H1 (cell line): ENCODE measurements around the gene GALNT9. TPM values are rescaled to one million over a fixed set of nuclear protein-coding genes. Genes with fewer than 3 reads are reported as not detected.

Experiments used
- CTCF ChIA-PET: fragments of 300-600 bp; sonication (Branson Sonifier 250); formaldehyde crosslinking; loops from one replicate; lab custom pipeline; 2021; ENCODE audit not compliant: partially characterized antibody; lab: Charles Lee
- POLR2A ChIA-PET: fragments of 300-600 bp; sonication (Branson Sonifier 250); formaldehyde crosslinking; loops from one replicate; lab custom pipeline; 2021; ENCODE audit warnings: inconsistent platforms; ENCODE audit not compliant: partially characterized antibody; lab: Charles Lee
- DNase-seq, 2 experiments: peaks; one replicate each; pipeline versions ENCODE4 v3.0.0 to v3.0.0-alpha.2; 2010 to 2022; ENCODE audit warnings: low spot score in 2 of 2, low read depth in 1 of 2, mixed read lengths in 1 of 2
- FAIRE-seq: peaks from 2 replicates; lab custom pipeline; 2011; peaks lifted over from hg19 to GRCh38; lab: Jason Lieb, UNC
- H2AFZ ChIP-seq: 2 replicates; pipeline ENCODE4 v1.8.1; 2012; ENCODE audit warnings: low read length, inconsistent platforms
- H2AK5ac ChIP-seq: 2 replicates; pipeline ENCODE4 v1.6.1; 2013; ENCODE audit warnings: low read depth, low read length
- H2BK120ac ChIP-seq: replicated peaks from 2 replicates; pipeline ENCODE3; 2013; ENCODE audit warnings: low read depth, low read length, inconsistent platforms
- H2BK12ac ChIP-seq: 2 replicates; pipeline ENCODE4 v1.6.1; 2013; ENCODE audit warnings: low read depth, low read length
- H2BK15ac ChIP-seq: 2 replicates; pipeline ENCODE4 v1.6.1; 2013; ENCODE audit warnings: low read length
- H2BK20ac ChIP-seq: 2 replicates; pipeline ENCODE4 v1.6.1; 2013; ENCODE audit warnings: low read length
- H2BK5ac ChIP-seq: 2 replicates; pipeline ENCODE4 v1.6.1; 2013; ENCODE audit warnings: low read depth, low read length
- H3K14ac ChIP-seq: 2 replicates; pipeline ENCODE4 v1.6.1; 2013; ENCODE audit warnings: inconsistent platforms; ENCODE audit not compliant: insufficient read length
- H3K18ac ChIP-seq: 2 replicates; pipeline ENCODE4 v1.6.1; 2013; ENCODE audit warnings: low read length; ENCODE audit errors: extremely low read depth
- H3K23ac ChIP-seq: 2 replicates; pipeline ENCODE4 v1.6.1; 2013; ENCODE audit warnings: inconsistent platforms; ENCODE audit not compliant: insufficient read length
- H3K23me2 ChIP-seq: 2 replicates; pipeline ENCODE4 v1.6.1; 2013; ENCODE audit warnings: low read depth, low read length
- H3K27ac ChIP-seq: 2 replicates; pipeline ENCODE4 v1.6.1; 2011; ENCODE audit warnings: low read depth, low read length, inconsistent platforms
- H3K27me3 ChIP-seq, 4 experiments: replicated peaks in 1 of 4; 1 replicate in 1 of 4; 2 replicates in 3 of 4; pipeline versions ENCODE4 v1.6.1 to v1.8.1; 2011 to 2013; ENCODE audit warnings: low read length in 3 of 4, mild to moderate bottlenecking in 3 of 4, inconsistent platforms in 2 of 4, mixed read lengths in 2 of 4, moderate library complexity in 1 of 4; ENCODE audit not compliant: control insufficient read depth in 3 of 4, insufficient read depth in 3 of 4; ENCODE audit errors: extremely low read depth in 1 of 4
- H3K36me3 ChIP-seq, 4 experiments: 2 replicates each; pipeline versions ENCODE4 v1.6.1 to v1.8.1; 2011 to 2013; ENCODE audit warnings: mild to moderate bottlenecking in 4 of 4, low read length in 3 of 4, moderate library complexity in 2 of 4, control low read depth in 1 of 4, inconsistent platforms in 1 of 4; ENCODE audit not compliant: insufficient read depth in 4 of 4, control insufficient read depth in 2 of 4
- H3K4ac ChIP-seq: replicated peaks from 2 replicates; pipeline ENCODE3; 2013; ENCODE audit warnings: low read length, low read depth, mixed read lengths, inconsistent platforms; ENCODE audit not compliant: insufficient read length
- H3K4me1 ChIP-seq, 4 experiments: replicated peaks in 1 of 4; 1 replicate in 1 of 4; 2 replicates in 3 of 4; pipeline versions ENCODE4 v1.6.1 to v1.8.1; 2011 to 2013; ENCODE audit warnings: low read length in 3 of 4, inconsistent platforms in 2 of 4, mixed read lengths in 1 of 4; ENCODE audit not compliant: insufficient read depth in 4 of 4, control insufficient read depth in 3 of 4
- H3K4me2 ChIP-seq, 2 experiments: 2 replicates each; pipeline versions ENCODE4 v1.6.1 to v1.8.1; 2011 to 2013; ENCODE audit warnings: low read depth in 2 of 2, low read length in 2 of 2, control low read depth in 1 of 2, inconsistent platforms in 1 of 2, mild to moderate bottlenecking in 1 of 2; ENCODE audit not compliant: insufficient read depth in 1 of 2
- H3K4me3 ChIP-seq, 4 experiments: fragments of 200-600, 300-600 bp in 1 of 4; sonication (generic), shearing (Covaris generic), sonication (Bioruptor Twin) in 1 of 4; 2 replicates each; pipeline versions ENCODE4 v1.5.1 to v1.8.1; 2011 to 2016; ENCODE audit warnings: low read length in 4 of 4, low read depth in 3 of 4, control low read depth in 2 of 4, inconsistent platforms in 2 of 4, mild to moderate bottlenecking in 2 of 4, mixed read lengths in 1 of 4, moderate library complexity in 1 of 4; ENCODE audit not compliant: insufficient read depth in 2 of 4; ENCODE audit errors: extremely low read depth in 1 of 4
- H3K56ac ChIP-seq: replicated peaks from 2 replicates; pipeline ENCODE3; 2013; ENCODE audit warnings: low read depth, mild to moderate bottlenecking, mixed read lengths, low read length, inconsistent platforms; ENCODE audit not compliant: insufficient read length
- H3K79me1 ChIP-seq: 2 replicates; pipeline ENCODE4 v1.6.1; 2013; ENCODE audit warnings: low read depth, low read length, control low read depth
- H3K79me2 ChIP-seq, 2 experiments: 2 replicates each; pipeline versions ENCODE4 v1.6.1 to v1.8.1; 2012 to 2013; ENCODE audit warnings: low read length in 2 of 2, mild to moderate bottlenecking in 2 of 2, inconsistent platforms in 1 of 2; ENCODE audit not compliant: insufficient read depth in 2 of 2, control insufficient read depth in 1 of 2
- H3K9ac ChIP-seq, 4 experiments: replicated peaks in 1 of 4; 1 replicate in 1 of 4; 2 replicates in 3 of 4; pipeline versions ENCODE4 v1.6.1 to v1.8.1; 2011 to 2013; ENCODE audit warnings: low read depth in 3 of 4, low read length in 3 of 4, control low read depth in 2 of 4, mild to moderate bottlenecking in 2 of 4, moderate library complexity in 2 of 4, inconsistent platforms in 1 of 4; ENCODE audit errors: extremely low read depth in 1 of 4
- H3K9me3 ChIP-seq, 2 experiments: 2 replicates each; pipeline versions ENCODE4 v1.6.1 to v1.8.1; 2012 to 2013; ENCODE audit warnings: mild to moderate bottlenecking in 2 of 2, moderate library complexity in 2 of 2, control low read depth in 1 of 2, inconsistent platforms in 1 of 2, low read depth in 1 of 2, low read length in 1 of 2, mixed read lengths in 1 of 2; ENCODE audit not compliant: insufficient read depth in 2 of 2
- H4K20me1 ChIP-seq, 2 experiments: replicated peaks in 1 of 2; 2 replicates each; pipeline versions ENCODE3 to v1.8.1; 2011 to 2013; ENCODE audit warnings: inconsistent platforms in 2 of 2, low read length in 2 of 2, mild to moderate bottlenecking in 1 of 2; ENCODE audit not compliant: insufficient read depth in 2 of 2, control insufficient read depth in 1 of 2
- H4K5ac ChIP-seq: 2 replicates; pipeline ENCODE4 v1.6.1; 2013; ENCODE audit warnings: low read length, low read depth, mixed read lengths, inconsistent platforms; ENCODE audit not compliant: insufficient read length
- H4K8ac ChIP-seq: 2 replicates; pipeline ENCODE4 v1.8.0; 2013; ENCODE audit warnings: mild to moderate bottlenecking, moderate library complexity, low read length, inconsistent platforms; ENCODE audit not compliant: insufficient read depth; ENCODE audit errors: extremely low read depth
- H4K91ac ChIP-seq: replicated peaks from 2 replicates; pipeline ENCODE3; 2013; ENCODE audit warnings: low read length, mixed read lengths, inconsistent platforms; ENCODE audit not compliant: insufficient read length
- BACH1 ChIP-seq: IDR thresholded peaks from 2 replicates; pipeline ENCODE4 v1.6.1; 2012; ENCODE audit warnings: low read length, improper control_type of control experiment
- BCL11A ChIP-seq, 2 experiments: IDR thresholded peaks; one replicate each; pipeline ENCODE4 v1.6.1; 2011; ENCODE audit warnings: low read depth in 2 of 2, low read length in 2 of 2, mild to moderate bottlenecking in 2 of 2
- BRCA1 ChIP-seq: IDR thresholded peaks from 2 replicates; pipeline ENCODE4 v1.6.1; 2012; ENCODE audit warnings: low read depth, low read length, improper control_type of control experiment
- EZH2 ChIP-seq: fragments of 200-600 bp; sonication (generic); IDR thresholded peaks from 2 replicates; pipeline ENCODE4 v1.7.1; 2012; ENCODE audit warnings: low read depth, mild to moderate bottlenecking, moderate library complexity, low read length, inconsistent platforms; ENCODE audit not compliant: severe bottlenecking
- POLR2A ChIP-seq, 2 experiments: IDR thresholded peaks; 1 replicate in 1 of 2; 2 replicates in 1 of 2; pipeline ENCODE4 v1.6.1; 2011; ENCODE audit warnings: low read depth in 2 of 2, low read length in 2 of 2, mild to moderate bottlenecking in 2 of 2; ENCODE audit errors: control extremely low read depth in 1 of 2
- SIN3A ChIP-seq, 2 experiments: IDR thresholded peaks in 1 of 2; conservative IDR thresholded peaks in 1 of 2; 2 replicates each; pipeline ENCODE4 v1.6.1; 2011 to 2012; ENCODE audit warnings: low read length in 2 of 2, improper control_type of control experiment in 1 of 2, low read depth in 1 of 2, mild to moderate bottlenecking in 1 of 2
- SP2 ChIP-seq: IDR thresholded peaks from 2 replicates; pipeline ENCODE4 v1.6.1; 2012; ENCODE audit warnings: mild to moderate bottlenecking, low read length, inconsistent platforms
- SRF ChIP-seq: IDR thresholded peaks from 2 replicates; pipeline ENCODE4 v1.6.1; 2011; ENCODE audit warnings: mild to moderate bottlenecking, low read depth, low read length, moderate library complexity
- TAF1 ChIP-seq: IDR thresholded peaks from 2 replicates; pipeline ENCODE4 v1.6.1; 2011; ENCODE audit warnings: mild to moderate bottlenecking, low read depth, low read length
- TAF7 ChIP-seq: optimal IDR thresholded peaks from 2 replicates; pipeline ENCODE3; 2011; ENCODE audit warnings: low read depth, mild to moderate bottlenecking, inconsistent platforms, low read length, moderate library complexity, borderline replicate concordance
- ZNF274 ChIP-seq: IDR thresholded peaks from 2 replicates; pipeline ENCODE4 v1.7.0; 2012; ENCODE audit warnings: low read length, borderline replicate concordance; ENCODE audit errors: extremely low read depth
- WGBS, 2 experiments: shearing (Covaris generic) in 1 of 2; methylation state at CpG; one replicate each; pipeline versions ENCODE4 v1.1.6 to v1.1.7; 2013 to 2015; ENCODE audit warnings: low lambda C conversion rate in 2 of 2, mixed read lengths in 2 of 2, inconsistent platforms in 1 of 2, low coverage in 1 of 2, missing lambda C conversion rate in 1 of 2; ENCODE audit not compliant: insufficient replicate concordance in 2 of 2, insufficient coverage in 1 of 2, insufficient read length in 1 of 2; ENCODE audit errors: extremely low coverage in 1 of 2, missing lambda C conversion rate in 1 of 2; 5-methylcytosine and 5-hydroxymethylcytosine counted together
- polyA plus RNA-seq, 7 experiments: library from polyadenylated mRNA; depleted of rRNA in 3 of 7; stranded (reverse) in 5 of 7; unstranded in 2 of 7; fragments of >200 nt in 5 of 7; fragments of 200-250 nt in 2 of 7; gene quantifications; 1 replicate in 5 of 7; 2 replicates in 1 of 7; 4 replicates in 1 of 7; pipeline versions ENCODE4 v1.2.1 to v1.2.3, GENCODE V29; 2011 to 2013; ENCODE audit warnings: missing spikeins in 2 of 7, mixed read lengths in 2 of 7
- total RNA-seq: library from RNA; stranded (reverse); fragmentation: NEBNext Ultra II Directional; extraction: Animal tissue kit (Norgen Biotek cat#: 25700); gene quantifications from 2 replicates; pipeline ENCODE4 v1.2.1, GENCODE V29; 2021
- TF ChIP-seq, protein P1 (sequence below), 3 experiments: IDR thresholded peaks; 1 replicate in 2 of 3; 2 replicates in 1 of 3; pipeline versions ENCODE4 v1.5.1 to v1.6.1; 2011; ENCODE audit warnings: low read length in 3 of 3, mild to moderate bottlenecking in 3 of 3, inconsistent platforms in 2 of 3, low read depth in 1 of 3, moderate library complexity in 1 of 3; ENCODE audit not compliant: insufficient read depth in 1 of 3; ENCODE audit errors: control extremely low read depth in 1 of 3

The GALNT9 gene
- total and polyA plus RNA-seq, 2 of the 8 experiments (the other 6 are each of a cell fraction or from before 2014, with no cell fraction given): 2.0 to 3.6 TPM

DNA sequence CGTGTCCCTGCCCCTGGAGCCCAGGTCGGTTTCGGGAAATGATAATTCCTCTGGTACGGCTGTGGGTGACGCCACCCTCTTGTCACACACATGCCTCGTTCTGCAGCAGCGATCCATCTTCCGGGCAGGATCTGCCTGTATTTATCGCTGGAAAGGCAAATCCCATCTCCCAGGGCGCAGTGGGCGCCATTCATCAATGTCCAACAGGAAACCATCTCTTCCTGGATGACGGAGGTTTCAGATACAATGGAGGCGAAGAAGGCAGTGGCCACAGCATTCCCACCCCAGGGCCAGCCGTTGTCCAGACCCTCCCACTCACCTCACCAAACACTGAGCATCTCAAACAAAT is 110.9 kb downstream of the GALNT9 start:
- H3K27me3 ChIP-seq: peaks cover 7 to 20% (median 15%) of the 10 kb centered on the region in 4 experiments
- TF ChIP-seq TAF7 (no peak), BCL11A (IDR thresholded peaks at IDR 0.05; ENCODE audit: low read depth in 2 of 2, low read length in 2 of 2) (no peak), BACH1 (no peak), BRCA1 (no peak), TAF1 (no peak), EZH2 (no peak), SRF (no peak), SIN3A (conservative IDR thresholded peaks at IDR 0.05 in 1 of 2, IDR thresholded peaks at IDR 0.05 in 1 of 2; ENCODE audit: low read depth in 1 of 2, low read length in 2 of 2) (no peak), SP2 (no peak), ZNF274 (no peak), POLR2A (IDR thresholded peaks at IDR 0.05; ENCODE audit: control extremely low read depth in 1 of 2, low read depth in 2 of 2, low read length in 2 of 2) (no peak)
- TF ChIP-seq, protein P1, sequence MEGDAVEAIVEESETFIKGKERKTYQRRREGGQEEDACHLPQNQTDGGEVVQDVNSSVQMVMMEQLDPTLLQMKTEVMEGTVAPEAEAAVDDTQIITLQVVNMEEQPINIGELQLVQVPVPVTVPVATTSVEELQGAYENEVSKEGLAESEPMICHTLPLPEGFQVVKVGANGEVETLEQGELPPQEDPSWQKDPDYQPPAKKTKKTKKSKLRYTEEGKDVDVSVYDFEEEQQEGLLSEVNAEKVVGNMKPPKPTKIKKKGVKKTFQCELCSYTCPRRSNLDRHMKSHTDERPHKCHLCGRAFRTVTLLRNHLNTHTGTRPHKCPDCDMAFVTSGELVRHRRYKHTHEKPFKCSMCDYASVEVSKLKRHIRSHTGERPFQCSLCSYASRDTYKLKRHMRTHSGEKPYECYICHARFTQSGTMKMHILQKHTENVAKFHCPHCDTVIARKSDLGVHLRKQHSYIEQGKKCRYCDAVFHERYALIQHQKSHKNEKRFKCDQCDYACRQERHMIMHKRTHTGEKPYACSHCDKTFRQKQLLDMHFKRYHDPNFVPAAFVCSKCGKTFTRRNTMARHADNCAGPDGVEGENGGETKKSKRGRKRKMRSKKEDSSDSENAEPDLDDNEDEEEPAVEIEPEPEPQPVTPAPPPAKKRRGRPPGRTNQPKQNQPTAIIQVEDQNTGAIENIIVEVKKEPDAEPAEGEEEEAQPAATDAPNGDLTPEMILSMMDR (IDR thresholded peaks at IDR 0.05; ENCODE audit: control extremely low read depth in 1 of 3, insufficient read depth in 1 of 3, low read depth in 1 of 3, low read length in 3 of 3): no peak

More for the DNA sequence above, 110.9 kb downstream of the GALNT9 start:
- no peak overlapping the region for H3K18ac ChIP-seq
- H3K4ac ChIP-seq: no peak overlapping the region
- H4K5ac ChIP-seq: no peak overlapping the region
- H3K36me3 ChIP-seq: no peaks in the 10 kb centered on the region
- no peak overlapping the region for H3K23ac ChIP-seq
- H3K4me1 ChIP-seq: no peaks in the 10 kb centered on the region
- H3K23me2 ChIP-seq: peaks cover 19% of the 10 kb centered on the region; the same call in 1 of the 2 replicates
- 80% methylated on average over 14 of the region's 14 CpGs; no CpG with 5 or more reads in 1 of the 2 experiments for WGBS, 2 experiments
- no peak overlapping the region for H2BK12ac ChIP-seq
- no peak overlapping the region for H3K56ac ChIP-seq
- peaks cover 0 to 3% of the 10 kb centered on the region in 2 experiments; a peak in 2 of 4 replicates for H3K9me3 ChIP-seq
- FAIRE-seq: no peak
- H4K20me1 ChIP-seq: peaks cover 3 to 4% of the 10 kb centered on the region in 2 experiments
- no peaks in the 10 kb centered on the region for H3K79me2 ChIP-seq
- ChIA-PET CTCF (interaction anchor here (0.8 to 1.4 kb wide), 8 partner anchors 17 to 280 kb away, joined by 3 to 5 read pairs (median 4); no protein-coding TSS in a partner anchor), POLR2A (no interaction called here)
- H2BK120ac ChIP-seq: no peak overlapping the region
- H2AK5ac ChIP-seq: no peak overlapping the region
- no peak overlapping the region for H3K9ac ChIP-seq
- H2BK15ac ChIP-seq: no peak overlapping the region
- H3K14ac ChIP-seq: no peak overlapping the region
- H2BK5ac ChIP-seq: no peak overlapping the region
- no peak overlapping the region for H4K91ac ChIP-seq
- H3K4me3 ChIP-seq: no peak overlapping the region
- no peaks in the 10 kb centered on the region for H3K79me1 ChIP-seq
- H2AFZ ChIP-seq: no peak overlapping the region
- H3K4me2 ChIP-seq: no peak overlapping the region
- no peak for DNase-seq
- 0 out of 2 replicates have a peak overlapping the region, but pooled peaks have one; percentile 3 for H4K8ac ChIP-seq
- no peak overlapping the region for H3K27ac ChIP-seq
- no peak overlapping the region for H2BK20ac ChIP-seq
